Measurements from ENCODE around the gene ZNF358. TPM values are rescaled to one million over a fixed set of nuclear protein-coding genes. Genes with fewer than 3 reads are reported as not detected.

Gene ZNF358
- total RNA-seq, 1 donor from 2014 or later: 4.8 TPM

GRCh38 chr19:7554565-7554964 is 38.7 kb downstream of the ZNF358 start:
- intact Hi-C loops (cut with micrococcal nuclease): no loop called here
- H3K4me1 Mint-ChIP-seq (ENCODE audit: low read depth): no peaks in the 10 kb centered on the region
- no peak overlapping the region for H3K4me3 Mint-ChIP-seq
- H3K9me3 Mint-ChIP-seq: no peaks in the 10 kb centered on the region
- H3K27ac Mint-ChIP-seq: no peak overlapping the region
- no peaks in the 10 kb centered on the region for H3K27me3 Mint-ChIP-seq (ENCODE audit: insufficient read depth)
- no peak for DNase-seq (ENCODE audit: low spot score)
- H3K36me3 Mint-ChIP-seq (ENCODE audit: low read depth): peaks cover 19% of the 10 kb centered on the region

- intact Hi-C loops (cut with micrococcal nuclease): no loop called here
- H3K4me1 Mint-ChIP-seq (ENCODE audit: low read depth): no peaks in the 10 kb centered on the region
- no peaks in the 10 kb centered on the region for H3K9me3 Mint-ChIP-seq
- no peaks in the 10 kb centered on the region for H3K27me3 Mint-ChIP-seq (ENCODE audit: insufficient read depth)
- H3K36me3 Mint-ChIP-seq (ENCODE audit: low read depth): peaks cover 21% of the 10 kb centered on the region
- H3K4me3 Mint-ChIP-seq: no peak overlapping the region
- DNase-seq (ENCODE audit: low spot score): no peak
- no peak overlapping the region for H3K27ac Mint-ChIP-seq
Measured at GRCh38 chr19:7554990-7555864, 39.3 kb downstream of the ZNF358 start.

- DNase-seq (ENCODE audit: low spot score): no peak
- intact Hi-C loops (cut with micrococcal nuclease): no loop called here
- no peaks in the 10 kb centered on the region for H3K4me1 Mint-ChIP-seq (ENCODE audit: low read depth)
- H3K4me3 Mint-ChIP-seq: no peak overlapping the region
- H3K36me3 Mint-ChIP-seq (ENCODE audit: low read depth): peaks cover 22% of the 10 kb centered on the region
- H3K27me3 Mint-ChIP-seq (ENCODE audit: insufficient read depth): no peaks in the 10 kb centered on the region
- H3K27ac Mint-ChIP-seq: no peak overlapping the region
- H3K9me3 Mint-ChIP-seq: no peaks in the 10 kb centered on the region
Measured at GRCh38 chr19:7556696-7557315, 40.9 kb downstream of the ZNF358 start.

GRCh38 chr19:7558667-7559066 is 42.8 kb downstream of the ZNF358 start:
- Mint-ChIP-seq H3K27ac (no peak overlapping the region), H3K4me1 (ENCODE audit: low read depth) (no peaks in the 10 kb centered on the region), H3K9me3 (no peaks in the 10 kb centered on the region), H3K27me3 (ENCODE audit: insufficient read depth) (no peaks in the 10 kb centered on the region), H3K4me3 (no peak overlapping the region), H3K36me3 (ENCODE audit: low read depth) (peaks cover 22% of the 10 kb centered on the region)
- DNase-seq (ENCODE audit: low spot score): no peak
- intact Hi-C loops (cut with micrococcal nuclease): no loop called here

GRCh38 chr19:7559102-7559501 is 43.2 kb downstream of the ZNF358 start:
- Mint-ChIP-seq H3K36me3 (ENCODE audit: low read depth) (peaks cover 22% of the 10 kb centered on the region), H3K9me3 (no peaks in the 10 kb centered on the region), H3K4me1 (ENCODE audit: low read depth) (no peaks in the 10 kb centered on the region), H3K27me3 (ENCODE audit: insufficient read depth) (no peaks in the 10 kb centered on the region), H3K27ac (no peak overlapping the region), H3K4me3 (no peak overlapping the region)
- no peak for DNase-seq (ENCODE audit: low spot score)
- intact Hi-C loops (cut with micrococcal nuclease): no loop called here

- intact Hi-C loops (cut with micrococcal nuclease): no loop called here
- H3K27me3 Mint-ChIP-seq (ENCODE audit: insufficient read depth): no peaks in the 10 kb centered on the region
- H3K36me3 Mint-ChIP-seq (ENCODE audit: low read depth): peaks cover 22% of the 10 kb centered on the region
- no peaks in the 10 kb centered on the region for H3K4me1 Mint-ChIP-seq (ENCODE audit: low read depth)
- H3K9me3 Mint-ChIP-seq: no peaks in the 10 kb centered on the region
- H3K27ac Mint-ChIP-seq: no peak overlapping the region
- no peak for DNase-seq (ENCODE audit: low spot score)
- no peak overlapping the region for H3K4me3 Mint-ChIP-seq
Measured at GRCh38 chr19:7560255-7560654, 44.4 kb downstream of the ZNF358 start.

- Mint-ChIP-seq H3K27ac (no peak overlapping the region), H3K4me3 (no peak overlapping the region), H3K27me3 (ENCODE audit: insufficient read depth) (no peaks in the 10 kb centered on the region), H3K4me1 (ENCODE audit: low read depth) (no peaks in the 10 kb centered on the region), H3K36me3 (ENCODE audit: low read depth) (peaks cover 22% of the 10 kb centered on the region), H3K9me3 (no peaks in the 10 kb centered on the region)
- no peak for DNase-seq (ENCODE audit: low spot score)
- intact Hi-C loops (cut with micrococcal nuclease): no loop called here
Measured at GRCh38 chr19:7561325-7561724, 45.4 kb downstream of the ZNF358 start.

GRCh38 chr19:7562646-7563393 is 46.9 kb downstream of the ZNF358 start:
- H3K27ac Mint-ChIP-seq: no peak overlapping the region
- H3K4me3 Mint-ChIP-seq: no peak overlapping the region
- H3K9me3 Mint-ChIP-seq: no peaks in the 10 kb centered on the region
- H3K36me3 Mint-ChIP-seq (ENCODE audit: low read depth): peaks cover 19% of the 10 kb centered on the region
- DNase-seq (ENCODE audit: low spot score): no peak
- intact Hi-C loops (cut with micrococcal nuclease): no loop called here
- no peaks in the 10 kb centered on the region for H3K27me3 Mint-ChIP-seq (ENCODE audit: insufficient read depth)
- no peaks in the 10 kb centered on the region for H3K4me1 Mint-ChIP-seq (ENCODE audit: low read depth)

- Mint-ChIP-seq H3K27me3 (ENCODE audit: insufficient read depth) (no peaks in the 10 kb centered on the region), H3K9me3 (no peaks in the 10 kb centered on the region), H3K4me1 (ENCODE audit: low read depth) (no peaks in the 10 kb centered on the region), H3K27ac (no peak overlapping the region), H3K4me3 (no peak overlapping the region), H3K36me3 (ENCODE audit: low read depth) (peaks cover 10% of the 10 kb centered on the region)
- intact Hi-C loops (cut with micrococcal nuclease): no loop called here
- no peak for DNase-seq (ENCODE audit: low spot score)
Measured at GRCh38 chr19:7564866-7565265, 49.0 kb downstream of the ZNF358 start.

- Mint-ChIP-seq H3K4me1 (ENCODE audit: low read depth) (no peaks in the 10 kb centered on the region), H3K9me3 (no peaks in the 10 kb centered on the region), H3K36me3 (ENCODE audit: low read depth) (peaks cover 6% of the 10 kb centered on the region), H3K4me3 (no peak overlapping the region), H3K27ac (no peak overlapping the region), H3K27me3 (ENCODE audit: insufficient read depth) (no peaks in the 10 kb centered on the region)
- DNase-seq (ENCODE audit: low spot score): no peak
- intact Hi-C loops (cut with micrococcal nuclease): no loop called here
Measured at GRCh38 chr19:7565332-7565731, 49.4 kb downstream of the ZNF358 start.

Other genes starting within 250 kb of the ZNF358 start
- gene INSR, start 221.7 kb upstream of the ZNF358 start, total RNA-seq: 1.5 TPM in 2 replicates
- 29.3 and 30.5 TPM in 2 replicates for gene ARHGEF18, start 167.2 kb upstream of the ZNF358 start, total RNA-seq
- 1.4 and 1.5 TPM in 2 replicates for gene PEX11G, start 27.1 kb upstream of the ZNF358 start, total RNA-seq
- 14.0 and 14.4 TPM in 2 replicates for gene MCOLN1, start 6.5 kb downstream of the ZNF358 start, total RNA-seq
- 131 and 136 TPM in 2 replicates for gene PNPLA6, start 19.6 kb downstream of the ZNF358 start, total RNA-seq
- 0.37 and 0.67 TPM in 2 replicates for gene CAMSAP3, start 79.8 kb downstream of the ZNF358 start, total RNA-seq
- gene XAB2, start 113.4 kb downstream of the ZNF358 start, total RNA-seq: 50.7 and 51.2 TPM in 2 replicates
- gene PET100, start 113.7 kb downstream of the ZNF358 start, total RNA-seq: 88.5 and 93.4 TPM in 2 replicates
- 0.34 and 1.4 TPM in 2 replicates for gene PCP2, start 117.6 kb downstream of the ZNF358 start, total RNA-seq
- 101 and 102 TPM in 2 replicates for gene STXBP2, start 121.0 kb downstream of the ZNF358 start, total RNA-seq
- gene RETN, start 152.9 kb downstream of the ZNF358 start, total RNA-seq: not detected in 2 replicates
- gene MCEMP1, start 161.0 kb downstream of the ZNF358 start, total RNA-seq: not detected in 2 replicates
- gene TRAPPC5, start 164.7 kb downstream of the ZNF358 start, total RNA-seq: 72.2 and 86.8 TPM in 2 replicates
- not detected in 2 replicates for gene FCER2, start 186.0 kb downstream of the ZNF358 start, total RNA-seq
- gene CLEC4G, start 216.0 kb downstream of the ZNF358 start, total RNA-seq: not detected in 2 replicates
- not detected in 2 replicates for gene CD209, start 231.4 kb downstream of the ZNF358 start, total RNA-seq
- gene CLEC4M, start 247.1 kb downstream of the ZNF358 start, total RNA-seq: not detected in 2 replicates